Osteocyte (in vitro differentiated cells): ENCODE results near the gene POC1A. TPM values are rescaled to one million over a fixed set of nuclear protein-coding genes. Genes with fewer than 3 reads are reported as not detected.

Source experiments
- DNase-seq: peaks from one replicate; pipeline ENCODE4 v3.0.0; 2021; ENCODE audit warnings: mixed read lengths; ENCODE audit not compliant: unreplicated experiment; ENCODE audit errors: extremely low spot score
- H3K27ac Mint-ChIP-seq: one replicate; pipeline ENCODE4 v1.8.0; 2021; ENCODE audit warnings: mild to moderate bottlenecking, mixed read lengths; ENCODE audit not compliant: unreplicated experiment
- H3K27me3 Mint-ChIP-seq: one replicate; pipeline ENCODE4 v1.8.0; 2021; ENCODE audit warnings: mixed read lengths; ENCODE audit not compliant: unreplicated experiment
- H3K36me3 Mint-ChIP-seq: one replicate; pipeline ENCODE4 v1.8.0; 2021; ENCODE audit warnings: mixed read lengths; ENCODE audit not compliant: unreplicated experiment
- H3K4me1 Mint-ChIP-seq: one replicate; pipeline ENCODE4 v1.8.0; 2021; ENCODE audit warnings: mixed read lengths; ENCODE audit not compliant: unreplicated experiment
- H3K4me3 Mint-ChIP-seq: one replicate; pipeline ENCODE4 v1.8.0; 2021; ENCODE audit warnings: mild to moderate bottlenecking, moderate library complexity, mixed read lengths; ENCODE audit not compliant: unreplicated experiment
- H3K9me3 Mint-ChIP-seq: one replicate; pipeline ENCODE4 v1.8.0; 2021; ENCODE audit warnings: mixed read lengths; ENCODE audit not compliant: unreplicated experiment
- CTCF ChIP-seq: fragments of 200-600 bp; sonication (generic); IDR thresholded peaks from 2 replicates; pipeline ENCODE4 v1.5.0; 2021; ENCODE audit warnings: antibody characterized with exemption, mild to moderate bottlenecking, moderate library complexity
- total RNA-seq: library from RNA; stranded (reverse); gene quantifications from 2 replicates; pipeline ENCODE4 v1.2.1, GENCODE V29; 2021

Gene POC1A
- total RNA-seq, 1 donor from 2014 or later: 5.1 TPM

- H3K27ac Mint-ChIP-seq: no peak overlapping the region
Measured at GRCh38 chr3:52095990-52096775, 58.0 kb downstream of the POC1A start.

DNA sequence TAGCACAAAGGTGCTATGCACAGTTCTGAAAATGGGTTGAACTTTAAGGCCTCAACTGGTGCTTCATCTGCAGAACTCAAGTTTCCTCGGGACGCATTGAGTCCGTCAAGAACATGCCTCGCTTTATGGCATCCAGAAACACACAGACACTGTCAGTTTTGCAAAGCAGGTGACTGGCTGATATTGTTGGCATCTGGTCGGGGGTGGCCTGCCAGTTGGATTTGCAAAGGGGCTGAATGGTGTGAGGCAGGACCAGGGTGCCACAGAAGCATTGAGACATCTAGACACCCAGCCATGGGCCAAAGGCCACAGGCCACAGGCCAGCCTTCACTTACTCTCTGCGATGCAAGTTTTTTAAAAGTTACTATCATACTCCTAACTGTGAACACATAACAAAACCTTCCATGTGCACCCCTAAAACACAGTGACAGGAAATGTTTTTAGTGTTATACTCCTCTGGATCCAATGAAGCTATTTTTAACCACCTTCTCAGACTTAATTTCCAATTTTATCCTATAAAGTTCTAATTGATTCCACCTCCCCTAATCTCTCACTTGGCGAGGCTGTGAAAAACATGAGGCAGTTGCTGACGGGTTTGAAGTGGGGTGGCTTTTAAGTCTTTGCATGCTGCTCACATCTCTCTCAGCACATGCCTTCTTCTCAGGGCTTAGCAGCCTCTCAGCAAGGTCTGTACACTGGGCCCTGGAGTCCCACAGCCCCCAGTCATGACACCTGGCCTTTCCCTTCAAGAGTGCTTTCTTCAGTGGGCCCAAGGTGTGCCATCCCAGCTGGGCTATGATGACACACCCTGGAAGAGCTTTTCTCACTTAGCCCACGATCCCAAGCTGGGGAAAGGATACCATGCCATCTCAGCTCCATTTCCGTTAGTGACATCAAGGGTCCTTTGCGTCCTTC is 59.4 kb downstream of the POC1A start:
- Mint-ChIP-seq H3K4me1 (peaks cover 42% of the 10 kb centered on the region), H3K4me3 (no peak overlapping the region)

More at GRCh38 chr3:52095990-52096775, 58.0 kb downstream of the POC1A start:
- peaks cover 29% of the 10 kb centered on the region for H3K4me1 Mint-ChIP-seq
- no peaks in the 10 kb centered on the region for H3K27me3 Mint-ChIP-seq
- H3K9me3 Mint-ChIP-seq: peaks cover under 1% of the 10 kb centered on the region
- peaks cover 5% of the 10 kb centered on the region for H3K36me3 Mint-ChIP-seq
- DNase-seq: no peak
- TF ChIP-seq CTCF: no peak
- no peak overlapping the region for H3K4me3 Mint-ChIP-seq

DNA sequence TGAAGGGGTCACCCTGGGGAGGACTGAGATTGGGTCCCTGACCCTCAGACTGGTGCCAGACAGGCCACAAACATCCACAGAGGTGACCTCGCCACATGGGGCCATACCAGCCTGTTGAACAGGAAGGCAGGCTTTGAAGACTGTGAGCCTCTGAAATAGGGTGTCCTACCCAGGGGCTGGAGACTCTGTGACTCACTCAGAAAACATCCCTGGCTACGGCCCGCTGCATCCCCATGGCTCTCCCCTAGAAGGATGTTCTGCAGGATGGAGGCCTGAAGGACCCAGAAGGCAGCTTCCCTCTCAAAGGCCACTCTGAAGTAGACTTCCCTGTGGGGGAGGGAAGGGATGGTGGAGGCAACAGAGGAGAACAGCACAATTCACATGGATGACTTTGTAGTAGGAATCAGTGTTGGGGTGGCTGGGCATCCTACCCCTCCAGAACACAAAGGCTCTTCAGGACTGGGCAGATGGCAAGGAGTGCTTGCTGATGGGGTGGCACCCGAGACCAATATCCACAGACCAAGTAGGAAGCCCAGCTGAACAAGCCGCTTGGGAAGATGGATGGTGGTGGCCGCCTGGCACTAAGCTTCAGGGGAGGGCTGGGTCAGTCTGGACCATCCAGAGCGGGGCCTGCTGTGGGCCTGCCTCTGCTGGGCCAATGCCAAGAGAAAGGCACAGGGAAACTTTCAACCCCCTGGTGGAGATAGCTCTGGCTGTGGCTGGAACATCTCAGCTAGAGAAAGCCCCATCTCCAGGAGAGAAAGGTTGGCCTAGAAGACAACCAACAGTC is 60.3 kb downstream of the POC1A start:
- Mint-ChIP-seq H3K27me3 (no peaks in the 10 kb centered on the region), H3K4me3 (no peak overlapping the region), H3K4me1 (peaks cover 51% of the 10 kb centered on the region), H3K27ac (peak overlapping the region; percentile 23), H3K36me3 (no peaks in the 10 kb centered on the region), H3K9me3 (no peaks in the 10 kb centered on the region)
- no peak for TF ChIP-seq CTCF
- no peak for DNase-seq

More for the DNA sequence above, 59.4 kb downstream of the POC1A start:
- no peak overlapping the region for H3K27ac Mint-ChIP-seq
- H3K9me3 Mint-ChIP-seq: no peaks in the 10 kb centered on the region
- no peaks in the 10 kb centered on the region for H3K27me3 Mint-ChIP-seq
- no peak for DNase-seq
- TF ChIP-seq CTCF: no peak
- no peaks in the 10 kb centered on the region for H3K36me3 Mint-ChIP-seq

GRCh38 chr3:52092891-52093290 is 61.3 kb downstream of the POC1A start:
- Mint-ChIP-seq H3K9me3 (no peaks in the 10 kb centered on the region), H3K4me1 (peaks cover 59% of the 10 kb centered on the region), H3K27me3 (no peaks in the 10 kb centered on the region), H3K27ac (no peak overlapping the region), H3K36me3 (no peaks in the 10 kb centered on the region), H3K4me3 (no peak overlapping the region)
- DNase-seq: no peak
- no peak for TF ChIP-seq CTCF
